HepG2 (cell line): ENCODE measurements around the gene ADM5. TPM values are rescaled to one million over a fixed set of nuclear protein-coding genes. Genes with fewer than 3 reads are reported as not detected.
A peak's percentile ranks its signal among the peaks of the same experiment; 100 is the strongest.

Experiments
- AGO2 ChIP-seq: fragments of 200-400 bp; formaldehyde crosslinking; optimal IDR thresholded peaks from 2 replicates; pipeline ENCODE3; 2017; ENCODE audit warnings: mild to moderate bottlenecking, low read depth, low read length, moderate library complexity
- GATAD1 ChIP-seq: IDR thresholded peaks from 2 replicates; pipeline ENCODE4 v1.6.1; 2016; ENCODE audit warnings: missing genetic modification reagents, missing compliant biosample characterization
- HIVEP1 ChIP-seq: sonication (generic); formaldehyde crosslinking; IDR thresholded peaks from 2 replicates; pipeline ENCODE4 v1.4.0; 2020; ENCODE audit warnings: mild to moderate bottlenecking, missing genetic modification reagents
- HNRNPUL1 ChIP-seq: fragments of 200-400 bp; formaldehyde crosslinking; IDR thresholded peaks from 2 replicates; pipeline ENCODE4 v1.6.1; 2017; ENCODE audit warnings: low read depth, mild to moderate bottlenecking, low read length, moderate library complexity
- MED13 ChIP-seq: sonication (generic); formaldehyde crosslinking; IDR thresholded peaks from 2 replicates; pipeline ENCODE4 v1.5.0; 2020; ENCODE audit warnings: missing genetic modification reagents
- NCOR1 ChIP-seq: fragments of 200-600 bp; sonication (generic); IDR thresholded peaks from 2 replicates; pipeline ENCODE4 v1.7.0; 2017; ENCODE audit warnings: antibody characterized with exemption, low read length, borderline replicate concordance
- REXO4 ChIP-seq: sonication (generic); formaldehyde crosslinking; IDR thresholded peaks from 2 replicates; pipeline ENCODE4 v1.8.0; 2022; ENCODE audit warnings: missing genetic modification reagents, mild to moderate bottlenecking, borderline replicate concordance
- TCF12 ChIP-seq, 2 experiments: fragments of 450-650 bp in 1 of 2; sonication (generic) in 1 of 2; formaldehyde crosslinking in 1 of 2; IDR thresholded peaks; 2 replicates each; pipeline versions ENCODE4 v1.6.1 to v1.8.0; 2017 to 2022; ENCODE audit warnings: antibody characterized with exemption in 1 of 2, mild to moderate bottlenecking in 1 of 2, missing genetic modification reagents in 1 of 2, moderate library complexity in 1 of 2
- ZFP62 ChIP-seq: sonication (generic); formaldehyde crosslinking; IDR thresholded peaks from 2 replicates; pipeline ENCODE4 v1.4.0; 2020; ENCODE audit warnings: missing genetic modification reagents
- ZFY ChIP-seq: sonication (generic); formaldehyde crosslinking; IDR thresholded peaks from 2 replicates; pipeline ENCODE4 v1.4.0; 2020; ENCODE audit warnings: missing genetic modification reagents
- ZNF619 ChIP-seq: sonication (generic); formaldehyde crosslinking; IDR thresholded peaks from 2 replicates; pipeline ENCODE4 v1.4.0; 2020; ENCODE audit warnings: mild to moderate bottlenecking, missing genetic modification reagents
- ZNF761 ChIP-seq: sonication (generic); formaldehyde crosslinking; conservative IDR thresholded peaks from 2 replicates; pipeline ENCODE4 v1.4.0; 2020; ENCODE audit warnings: mild to moderate bottlenecking, missing genetic modification reagents
- polyA plus RNA-seq, 8 experiments: library from polyadenylated mRNA; depleted of rRNA in 3 of 8; stranded (reverse) in 7 of 8; unstranded in 1 of 8; fragments of >200 nt; fragmentation: Illumina TruSeq in 4 of 8; extraction: Trizol in 4 of 8; gene quantifications; 2 replicates each; pipeline versions ENCODE4 v1.2.1 to v1.2.3, GENCODE V29; 2011 to 2016; ENCODE audit warnings: low read depth in 4 of 8, missing spikeins in 1 of 8, mixed read lengths in 1 of 8; ENCODE audit not compliant: insufficient read depth in 1 of 8
- total RNA-seq, 5 experiments: library from RNA; depleted of rRNA; stranded (reverse); fragments of >200 nt; fragmentation: Illumina TruSeq; extraction: Trizol; gene quantifications; 2 replicates each; pipeline ENCODE4 v1.2.3, GENCODE V29; 2016; ENCODE audit warnings: low read depth in 1 of 5
- TF ChIP-seq, protein P1 (sequence below): sonication (generic); formaldehyde crosslinking; IDR thresholded peaks from 2 replicates; pipeline ENCODE4 v1.4.0; 2020; ENCODE audit warnings: missing genetic modification reagents, mild to moderate bottlenecking, borderline replicate concordance
- TF ChIP-seq, protein P2 (sequence below): sonication (generic); formaldehyde crosslinking; IDR thresholded peaks from 2 replicates; pipeline ENCODE4 v1.5.0; 2020; ENCODE audit warnings: missing genetic modification reagents
- TF ChIP-seq, protein P3 (sequence below): sonication (generic); formaldehyde crosslinking; IDR thresholded peaks from 2 replicates; pipeline ENCODE4 v1.4.0; 2020; ENCODE audit warnings: mild to moderate bottlenecking, low read depth, missing genetic modification reagents
- TF ChIP-seq, protein P4 (sequence below): sonication (generic); formaldehyde crosslinking; IDR thresholded peaks from 2 replicates; pipeline ENCODE4 v1.4.0; 2020; ENCODE audit warnings: missing genetic modification reagents, low read depth, mild to moderate bottlenecking, borderline replicate concordance
- TF ChIP-seq, protein P5 (sequence below): sonication (generic); formaldehyde crosslinking; IDR thresholded peaks from 2 replicates; pipeline ENCODE4 v1.4.0; 2020; ENCODE audit warnings: mild to moderate bottlenecking, missing genetic modification reagents

The ADM5 gene
- total and polyA plus RNA-seq, 2 of the 13 experiments (the other 11 are each of a cell fraction or from before 2014, with no cell fraction given) = 2.7 to 4.1 TPM

DNA sequence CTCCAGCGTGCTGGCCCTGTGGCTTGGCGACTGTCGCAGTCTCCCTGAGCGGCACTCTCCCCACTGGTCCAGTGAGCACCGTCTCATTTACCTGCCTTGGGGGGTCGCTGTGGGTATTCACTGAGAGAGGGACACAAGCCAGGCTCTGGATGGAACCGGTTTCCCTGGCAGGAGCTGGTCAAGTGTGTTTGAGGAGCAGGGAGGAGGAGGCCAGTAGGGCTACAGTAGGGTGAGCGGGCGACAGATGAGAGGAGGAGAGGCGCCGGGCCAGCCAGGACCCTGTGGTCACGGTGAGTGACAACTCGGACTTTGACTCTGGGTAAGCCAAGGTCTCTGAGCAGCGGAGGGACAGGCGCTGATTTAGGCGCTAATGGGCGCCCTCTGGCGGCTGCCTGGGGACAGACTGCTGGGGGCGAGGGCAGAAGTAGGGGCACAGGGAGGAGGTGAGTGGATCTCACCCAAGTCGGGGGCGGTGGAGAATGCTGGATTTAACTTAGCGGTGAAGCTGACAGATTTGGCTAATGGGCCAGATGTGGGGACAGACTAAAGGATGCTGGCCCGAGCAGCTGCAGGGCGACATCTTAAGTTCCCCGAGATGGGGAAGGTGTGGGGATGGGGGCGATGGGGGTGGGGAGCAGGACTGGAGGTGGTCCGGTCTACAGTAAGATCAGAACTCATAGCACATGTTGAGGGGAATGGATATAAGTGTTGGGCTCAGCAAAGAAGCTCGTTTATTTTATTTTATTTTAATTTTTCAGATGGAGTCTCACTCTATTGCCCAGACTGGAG lies 17.1 kb upstream of the ADM5 start (continued):
- TF ChIP-seq, protein P1, sequence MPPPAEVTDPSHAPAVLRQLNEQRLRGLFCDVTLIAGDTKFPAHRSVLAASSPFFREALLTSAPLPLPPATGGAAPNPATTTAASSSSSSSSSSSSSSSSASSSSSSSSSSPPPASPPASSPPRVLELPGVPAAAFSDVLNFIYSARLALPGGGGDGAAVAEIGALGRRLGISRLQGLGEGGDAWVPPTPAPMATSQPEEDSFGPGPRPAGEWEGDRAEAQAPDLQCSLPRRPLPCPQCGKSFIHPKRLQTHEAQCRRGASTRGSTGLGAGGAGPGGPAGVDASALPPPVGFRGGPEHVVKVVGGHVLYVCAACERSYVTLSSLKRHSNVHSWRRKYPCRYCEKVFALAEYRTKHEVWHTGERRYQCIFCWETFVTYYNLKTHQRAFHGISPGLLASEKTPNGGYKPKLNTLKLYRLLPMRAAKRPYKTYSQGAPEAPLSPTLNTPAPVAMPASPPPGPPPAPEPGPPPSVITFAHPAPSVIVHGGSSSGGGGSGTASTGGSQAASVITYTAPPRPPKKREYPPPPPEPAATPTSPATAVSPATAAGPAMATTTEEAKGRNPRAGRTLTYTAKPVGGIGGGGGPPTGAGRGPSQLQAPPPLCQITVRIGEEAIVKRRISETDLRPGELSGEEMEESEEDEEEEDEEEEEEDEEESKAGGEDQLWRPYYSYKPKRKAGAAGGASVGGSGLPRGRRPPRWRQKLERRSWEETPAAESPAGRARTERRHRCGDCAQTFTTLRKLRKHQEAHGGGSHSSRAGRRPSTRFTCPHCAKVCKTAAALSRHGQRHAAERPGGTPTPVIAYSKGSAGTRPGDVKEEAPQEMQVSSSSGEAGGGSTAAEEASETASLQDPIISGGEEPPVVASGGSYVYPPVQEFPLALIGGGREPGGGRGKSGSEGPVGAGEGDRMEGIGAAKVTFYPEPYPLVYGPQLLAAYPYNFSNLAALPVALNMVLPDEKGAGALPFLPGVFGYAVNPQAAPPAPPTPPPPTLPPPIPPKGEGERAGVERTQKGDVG = peak; percentile 75; the same call in 1 of the 2 replicates
- TF ChIP-seq HIVEP1 (CRISPR knock-in tag) (peak; percentile 25; the same call in 1 of the 2 replicates), REXO4 (CRISPR knock-in tag) (no peak), ZFP62 (CRISPR knock-in tag) (no peak), NCOR1 (peak; percentile 74; the same call in 1 of the 2 replicates), MED13 (CRISPR knock-in tag) (no peak), ZNF619 (CRISPR knock-in tag) (no peak), HNRNPUL1 (no peak), TCF12 (IDR thresholded peaks at IDR 0.05) (no peak), TCF12 (CRISPR knock-in tag; IDR thresholded peaks at IDR 0.05) (peak; percentile 69; the same call in 1 of the 2 replicates), GATAD1 (CRISPR knock-in tag) (peak; percentile 70), AGO2 (peak; percentile 38), ZNF761 (CRISPR knock-in tag) (0 out of 2 replicates have a peak, but pooled peaks have one; percentile 25), ZFY (CRISPR knock-in tag) (peak; percentile 45; the same call in 1 of the 2 replicates)
- TF ChIP-seq, protein P2, sequence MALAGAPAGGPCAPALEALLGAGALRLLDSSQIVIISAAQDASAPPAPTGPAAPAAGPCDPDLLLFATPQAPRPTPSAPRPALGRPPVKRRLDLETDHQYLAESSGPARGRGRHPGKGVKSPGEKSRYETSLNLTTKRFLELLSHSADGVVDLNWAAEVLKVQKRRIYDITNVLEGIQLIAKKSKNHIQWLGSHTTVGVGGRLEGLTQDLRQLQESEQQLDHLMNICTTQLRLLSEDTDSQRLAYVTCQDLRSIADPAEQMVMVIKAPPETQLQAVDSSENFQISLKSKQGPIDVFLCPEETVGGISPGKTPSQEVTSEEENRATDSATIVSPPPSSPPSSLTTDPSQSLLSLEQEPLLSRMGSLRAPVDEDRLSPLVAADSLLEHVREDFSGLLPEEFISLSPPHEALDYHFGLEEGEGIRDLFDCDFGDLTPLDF = no peak
- TF ChIP-seq, protein P3, sequence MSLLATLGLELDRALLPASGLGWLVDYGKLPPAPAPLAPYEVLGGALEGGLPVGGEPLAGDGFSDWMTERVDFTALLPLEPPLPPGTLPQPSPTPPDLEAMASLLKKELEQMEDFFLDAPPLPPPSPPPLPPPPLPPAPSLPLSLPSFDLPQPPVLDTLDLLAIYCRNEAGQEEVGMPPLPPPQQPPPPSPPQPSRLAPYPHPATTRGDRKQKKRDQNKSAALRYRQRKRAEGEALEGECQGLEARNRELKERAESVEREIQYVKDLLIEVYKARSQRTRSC (CRISPR knock-in tag) = no peak
- TF ChIP-seq, protein P4, sequence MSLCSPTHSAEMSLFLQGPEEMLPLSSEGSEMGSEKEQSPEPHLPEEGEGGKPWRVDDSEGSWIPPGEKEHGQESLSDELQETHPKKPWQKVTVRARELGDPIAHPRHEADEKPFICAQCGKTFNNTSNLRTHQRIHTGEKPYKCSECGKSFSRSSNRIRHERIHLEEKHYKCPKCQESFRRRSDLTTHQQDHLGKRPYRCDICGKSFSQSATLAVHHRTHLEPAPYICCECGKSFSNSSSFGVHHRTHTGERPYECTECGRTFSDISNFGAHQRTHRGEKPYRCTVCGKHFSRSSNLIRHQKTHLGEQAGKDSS (CRISPR knock-in tag) = peak; percentile 71; the same call in 1 of the 2 replicates
- TF ChIP-seq, protein P5, sequence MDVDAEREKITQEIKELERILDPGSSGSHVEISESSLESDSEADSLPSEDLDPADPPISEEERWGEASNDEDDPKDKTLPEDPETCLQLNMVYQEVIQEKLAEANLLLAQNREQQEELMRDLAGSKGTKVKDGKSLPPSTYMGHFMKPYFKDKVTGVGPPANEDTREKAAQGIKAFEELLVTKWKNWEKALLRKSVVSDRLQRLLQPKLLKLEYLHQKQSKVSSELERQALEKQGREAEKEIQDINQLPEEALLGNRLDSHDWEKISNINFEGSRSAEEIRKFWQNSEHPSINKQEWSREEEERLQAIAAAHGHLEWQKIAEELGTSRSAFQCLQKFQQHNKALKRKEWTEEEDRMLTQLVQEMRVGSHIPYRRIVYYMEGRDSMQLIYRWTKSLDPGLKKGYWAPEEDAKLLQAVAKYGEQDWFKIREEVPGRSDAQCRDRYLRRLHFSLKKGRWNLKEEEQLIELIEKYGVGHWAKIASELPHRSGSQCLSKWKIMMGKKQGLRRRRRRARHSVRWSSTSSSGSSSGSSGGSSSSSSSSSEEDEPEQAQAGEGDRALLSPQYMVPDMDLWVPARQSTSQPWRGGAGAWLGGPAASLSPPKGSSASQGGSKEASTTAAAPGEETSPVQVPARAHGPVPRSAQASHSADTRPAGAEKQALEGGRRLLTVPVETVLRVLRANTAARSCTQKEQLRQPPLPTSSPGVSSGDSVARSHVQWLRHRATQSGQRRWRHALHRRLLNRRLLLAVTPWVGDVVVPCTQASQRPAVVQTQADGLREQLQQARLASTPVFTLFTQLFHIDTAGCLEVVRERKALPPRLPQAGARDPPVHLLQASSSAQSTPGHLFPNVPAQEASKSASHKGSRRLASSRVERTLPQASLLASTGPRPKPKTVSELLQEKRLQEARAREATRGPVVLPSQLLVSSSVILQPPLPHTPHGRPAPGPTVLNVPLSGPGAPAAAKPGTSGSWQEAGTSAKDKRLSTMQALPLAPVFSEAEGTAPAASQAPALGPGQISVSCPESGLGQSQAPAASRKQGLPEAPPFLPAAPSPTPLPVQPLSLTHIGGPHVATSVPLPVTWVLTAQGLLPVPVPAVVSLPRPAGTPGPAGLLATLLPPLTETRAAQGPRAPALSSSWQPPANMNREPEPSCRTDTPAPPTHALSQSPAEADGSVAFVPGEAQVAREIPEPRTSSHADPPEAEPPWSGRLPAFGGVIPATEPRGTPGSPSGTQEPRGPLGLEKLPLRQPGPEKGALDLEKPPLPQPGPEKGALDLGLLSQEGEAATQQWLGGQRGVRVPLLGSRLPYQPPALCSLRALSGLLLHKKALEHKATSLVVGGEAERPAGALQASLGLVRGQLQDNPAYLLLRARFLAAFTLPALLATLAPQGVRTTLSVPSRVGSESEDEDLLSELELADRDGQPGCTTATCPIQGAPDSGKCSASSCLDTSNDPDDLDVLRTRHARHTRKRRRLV (CRISPR knock-in tag) = peak; percentile 69; the same call in 1 of the 2 replicates
